Neutrophil (primary cell): Measurements from ENCODE around the gene RASAL1.

Experiments
- H3K27ac ChIP-seq: fragments of 200-600 bp; sonication (generic); 2 replicates; pipeline ENCODE4 v1.5.1; 2016; ENCODE audit warnings: mild to moderate bottlenecking, moderate library complexity
- H3K27me3 ChIP-seq: fragments of 200-600 bp; sonication (generic); 2 replicates; pipeline ENCODE4 v1.6.0; 2016; ENCODE audit warnings: mild to moderate bottlenecking
- H3K36me3 ChIP-seq: fragments of 200-600 bp; sonication (generic); 2 replicates; pipeline ENCODE4 v1.5.1; 2017
- H3K4me1 ChIP-seq, 2 experiments: fragments of 200-600 bp in 1 of 2; sonication (generic) in 1 of 2; 1 replicate in 1 of 2; 2 replicates in 1 of 2; pipeline versions ENCODE4 v1.5.1 to v1.6.1; 2013 to 2016; ENCODE audit warnings: low read depth in 1 of 2, low read length in 1 of 2, mild to moderate bottlenecking in 1 of 2, moderate library complexity in 1 of 2; ENCODE audit not compliant: control insufficient read depth in 1 of 2, insufficient read depth in 1 of 2
- H3K4me3 ChIP-seq, 2 experiments: fragments of 200-600 bp in 1 of 2; sonication (generic) in 1 of 2; 1 replicate in 1 of 2; 2 replicates in 1 of 2; pipeline ENCODE4 v1.5.1; 2013 to 2016; ENCODE audit warnings: low read depth in 1 of 2, low read length in 1 of 2, mild to moderate bottlenecking in 1 of 2, moderate library complexity in 1 of 2
- H3K9me3 ChIP-seq: fragments of 200-600 bp; sonication (generic); 2 replicates; pipeline ENCODE4 v1.5.1; 2016
- TF ChIP-seq, protein P1 (sequence below): fragments of 200-600 bp; sonication (generic); IDR thresholded peaks from 2 replicates; pipeline ENCODE4 v1.5.1; 2016; ENCODE audit warnings: antibody characterized with exemption

The RASAL1 gene

GRCh38 chr12:113083863-113084435, 51.6 kb downstream of the RASAL1 start:
- Histone ChIP-seq H3K4me1 (no peaks in the 10 kb centered on the region), H3K9me3 (no peaks in the 10 kb centered on the region), H3K27me3 (peaks cover 64% of the 10 kb centered on the region), H3K36me3 (no peaks in the 10 kb centered on the region), H3K4me3 (no peak overlapping the region), H3K27ac (no peak overlapping the region)
- TF ChIP-seq, protein P1, sequence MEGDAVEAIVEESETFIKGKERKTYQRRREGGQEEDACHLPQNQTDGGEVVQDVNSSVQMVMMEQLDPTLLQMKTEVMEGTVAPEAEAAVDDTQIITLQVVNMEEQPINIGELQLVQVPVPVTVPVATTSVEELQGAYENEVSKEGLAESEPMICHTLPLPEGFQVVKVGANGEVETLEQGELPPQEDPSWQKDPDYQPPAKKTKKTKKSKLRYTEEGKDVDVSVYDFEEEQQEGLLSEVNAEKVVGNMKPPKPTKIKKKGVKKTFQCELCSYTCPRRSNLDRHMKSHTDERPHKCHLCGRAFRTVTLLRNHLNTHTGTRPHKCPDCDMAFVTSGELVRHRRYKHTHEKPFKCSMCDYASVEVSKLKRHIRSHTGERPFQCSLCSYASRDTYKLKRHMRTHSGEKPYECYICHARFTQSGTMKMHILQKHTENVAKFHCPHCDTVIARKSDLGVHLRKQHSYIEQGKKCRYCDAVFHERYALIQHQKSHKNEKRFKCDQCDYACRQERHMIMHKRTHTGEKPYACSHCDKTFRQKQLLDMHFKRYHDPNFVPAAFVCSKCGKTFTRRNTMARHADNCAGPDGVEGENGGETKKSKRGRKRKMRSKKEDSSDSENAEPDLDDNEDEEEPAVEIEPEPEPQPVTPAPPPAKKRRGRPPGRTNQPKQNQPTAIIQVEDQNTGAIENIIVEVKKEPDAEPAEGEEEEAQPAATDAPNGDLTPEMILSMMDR: no peak

- H3K4me1 ChIP-seq: no peaks in the 10 kb centered on the region
- H3K4me3 ChIP-seq: no peak overlapping the region
- no peak overlapping the region for H3K27ac ChIP-seq
- no peaks in the 10 kb centered on the region for H3K9me3 ChIP-seq
- TF ChIP-seq, protein P1: no peak
- H3K27me3 ChIP-seq: peaks cover 69% of the 10 kb centered on the region
- no peaks in the 10 kb centered on the region for H3K36me3 ChIP-seq
Measured at GRCh38 chr12:113082486-113083148, 52.9 kb downstream of the RASAL1 start.

DNA sequence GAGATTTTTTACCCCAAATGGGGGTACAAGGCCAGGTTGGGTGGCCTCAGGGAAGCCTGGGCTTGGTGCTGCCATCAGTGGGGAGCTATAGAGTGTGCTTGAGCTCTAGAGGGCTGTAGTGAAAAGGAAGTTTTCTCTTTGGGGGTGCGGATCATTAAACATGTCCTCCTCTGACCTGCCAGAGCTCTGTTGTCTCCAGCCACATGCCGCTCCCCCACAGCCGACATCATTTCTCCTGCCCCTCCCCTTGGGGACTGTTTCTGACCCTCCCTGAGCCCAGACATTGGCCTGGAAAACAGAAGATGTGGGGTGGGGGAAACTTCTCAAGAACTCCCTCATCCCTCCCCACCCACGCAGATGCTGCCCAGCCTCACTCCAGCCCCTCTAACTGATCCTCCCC, 53.7 kb downstream of the RASAL1 start:
- TF ChIP-seq, protein P1: no peak

DNA sequence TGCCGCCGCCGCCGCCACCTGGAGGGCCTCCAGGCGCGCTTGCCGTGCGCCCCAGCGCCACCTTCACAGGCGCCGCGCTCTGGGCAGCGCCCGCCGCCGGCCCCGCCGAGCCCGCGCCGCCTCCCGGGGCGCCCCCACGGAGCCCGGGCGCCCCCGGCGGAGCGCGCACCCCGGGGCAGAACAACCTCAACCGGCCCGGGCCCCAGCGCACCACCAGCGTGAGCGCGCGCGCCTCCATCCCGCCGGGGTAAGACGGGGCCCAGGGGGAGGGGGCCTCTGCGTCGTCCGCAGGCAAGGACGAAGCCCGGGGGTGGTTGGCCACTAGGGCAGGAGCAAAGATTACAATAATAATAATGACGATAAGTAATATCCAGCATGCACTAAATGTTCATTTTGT, 57.7 kb downstream of the RASAL1 start:
- H3K27ac ChIP-seq: no peak overlapping the region
- H3K36me3 ChIP-seq: no peaks in the 10 kb centered on the region
- TF ChIP-seq, protein P1: no peak
- H3K9me3 ChIP-seq: no peaks in the 10 kb centered on the region
- H3K4me3 ChIP-seq: no peak overlapping the region
- H3K4me1 ChIP-seq: no peaks in the 10 kb centered on the region
- H3K27me3 ChIP-seq: peaks cover 72% of the 10 kb centered on the region

More for the DNA sequence above, 53.7 kb downstream of the RASAL1 start:
- Histone ChIP-seq H3K27ac (no peak overlapping the region), H3K27me3 (peaks cover 69% of the 10 kb centered on the region), H3K4me3 (no peak overlapping the region), H3K9me3 (no peaks in the 10 kb centered on the region), H3K36me3 (no peaks in the 10 kb centered on the region), H3K4me1 (no peaks in the 10 kb centered on the region)

DNA sequence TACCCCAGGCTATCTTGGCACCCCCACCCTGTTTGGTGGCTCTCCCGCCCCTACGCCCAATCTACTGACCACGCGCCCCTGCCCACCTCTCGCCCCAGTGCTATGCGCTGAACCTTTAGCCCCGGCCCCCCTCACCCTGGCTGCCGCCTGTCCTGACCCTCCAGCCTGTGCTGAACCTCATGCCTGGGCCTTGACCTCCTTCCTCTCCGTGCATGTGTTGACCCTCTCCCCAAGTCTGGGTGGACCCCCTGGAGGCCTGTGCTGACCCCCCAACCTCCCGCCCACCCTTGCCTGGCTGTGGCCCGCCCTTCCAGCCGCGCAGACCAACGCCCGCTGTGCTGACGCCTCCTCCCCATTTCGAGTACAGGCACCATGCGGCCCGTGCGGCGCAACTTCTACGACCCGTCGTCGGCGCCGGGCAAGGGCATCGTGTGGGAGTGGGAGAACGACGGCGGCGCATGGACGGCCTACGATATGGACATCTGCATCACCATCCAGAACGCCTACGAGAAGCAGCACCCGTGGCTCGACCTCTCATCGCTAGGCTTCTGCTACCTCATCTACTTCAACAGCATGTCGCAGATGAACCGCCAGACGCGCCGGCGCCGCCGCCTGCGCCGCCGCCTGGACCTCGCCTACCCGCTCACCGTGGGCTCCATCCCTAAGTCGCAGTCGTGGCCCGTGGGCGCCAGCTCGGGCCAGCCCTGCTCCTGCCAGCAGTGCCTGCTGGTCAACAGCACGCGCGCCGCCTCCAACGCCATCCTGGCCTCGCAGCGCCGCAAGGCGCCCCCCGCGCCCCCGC, 58.3 kb downstream of the RASAL1 start:
- TF ChIP-seq, protein P1: no peak
- H3K4me3 ChIP-seq: no peak overlapping the region
- H3K4me1 ChIP-seq: no peaks in the 10 kb centered on the region
- H3K27ac ChIP-seq: no peak overlapping the region
- peaks cover 72% of the 10 kb centered on the region for H3K27me3 ChIP-seq
- no peaks in the 10 kb centered on the region for H3K9me3 ChIP-seq
- no peaks in the 10 kb centered on the region for H3K36me3 ChIP-seq
